ENCODE results near the gene GFOD1.

The GFOD1 gene

DNA sequence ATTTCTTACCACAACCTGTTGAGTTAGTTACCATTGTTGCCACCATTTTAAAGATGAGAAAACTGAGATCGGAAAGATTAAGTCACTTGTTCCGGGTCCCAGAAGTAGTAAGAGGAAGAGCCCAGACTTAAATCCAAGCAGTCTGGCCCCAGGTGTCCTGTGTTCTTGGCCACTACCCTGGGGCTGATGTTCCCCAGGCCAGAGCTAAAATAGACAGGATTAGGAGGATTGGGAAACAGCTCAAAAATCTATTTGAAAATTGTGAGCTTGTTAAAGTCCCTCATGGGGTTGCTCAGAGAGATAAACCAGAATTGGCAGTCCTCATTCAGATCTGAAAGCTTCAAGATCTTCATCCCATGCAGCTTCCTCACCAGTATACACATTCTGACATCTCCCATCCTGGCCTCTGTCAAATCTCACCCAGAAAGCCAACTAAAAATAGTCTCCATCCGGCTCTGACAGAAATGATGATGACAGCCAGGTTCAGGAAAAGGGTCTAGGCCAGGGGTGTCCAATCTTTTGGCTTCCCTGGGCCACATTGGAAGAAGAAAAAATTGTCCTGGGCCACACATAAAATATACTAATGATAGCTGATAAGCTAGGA lies 62.0 kb downstream of the GFOD1 start:
- DNase-seq (ENCODE audit: low spot score), result no peak

DNA sequence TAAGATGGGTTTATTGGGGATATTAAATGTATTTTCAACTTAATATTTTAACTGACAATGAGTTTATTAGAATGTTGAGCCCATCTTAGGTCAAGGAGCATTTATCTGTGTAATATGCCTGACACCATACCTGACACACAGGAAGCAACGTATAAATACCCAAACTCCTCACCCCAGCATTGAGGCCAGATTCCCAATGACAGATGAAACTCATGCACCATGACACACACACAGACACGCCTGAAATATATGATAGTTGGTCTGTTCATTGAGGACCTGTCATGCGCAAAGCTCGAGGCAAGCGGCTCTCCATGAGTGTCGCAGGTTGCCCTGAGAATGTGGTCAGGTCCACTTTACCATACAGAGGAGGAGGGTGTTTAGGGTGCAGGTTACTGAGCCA lies 64.1 kb downstream of the GFOD1 start:
- no peak for DNase-seq (ENCODE audit: low spot score)

DNA sequence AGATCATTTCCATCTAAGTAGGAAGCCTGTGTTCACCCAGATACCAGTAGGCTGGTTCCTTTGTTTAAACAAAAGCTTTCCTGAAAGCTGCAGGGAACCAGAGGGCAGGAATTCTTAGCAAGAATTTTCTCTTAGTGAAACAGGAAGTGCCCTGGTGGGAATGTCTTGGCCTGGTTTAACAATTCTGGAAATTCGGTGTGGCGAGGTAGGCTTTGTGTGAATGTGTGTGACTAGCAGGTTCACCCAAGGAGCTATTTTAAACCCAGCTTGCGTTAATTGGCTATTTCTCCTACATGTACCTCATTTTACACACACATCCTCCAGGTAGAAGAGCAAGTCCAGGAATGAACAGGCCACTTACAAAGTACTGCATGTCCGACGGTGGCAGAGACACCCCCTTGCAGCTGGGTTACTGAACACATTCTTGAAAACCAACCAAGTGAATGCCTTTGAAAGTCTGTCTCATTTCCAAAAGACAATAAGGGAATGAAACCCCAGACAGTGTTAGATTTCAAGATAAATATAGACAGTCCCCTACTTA lies 64.6 kb downstream of the GFOD1 start:
- DNase-seq (ENCODE audit: low spot score), result no peak

DNA sequence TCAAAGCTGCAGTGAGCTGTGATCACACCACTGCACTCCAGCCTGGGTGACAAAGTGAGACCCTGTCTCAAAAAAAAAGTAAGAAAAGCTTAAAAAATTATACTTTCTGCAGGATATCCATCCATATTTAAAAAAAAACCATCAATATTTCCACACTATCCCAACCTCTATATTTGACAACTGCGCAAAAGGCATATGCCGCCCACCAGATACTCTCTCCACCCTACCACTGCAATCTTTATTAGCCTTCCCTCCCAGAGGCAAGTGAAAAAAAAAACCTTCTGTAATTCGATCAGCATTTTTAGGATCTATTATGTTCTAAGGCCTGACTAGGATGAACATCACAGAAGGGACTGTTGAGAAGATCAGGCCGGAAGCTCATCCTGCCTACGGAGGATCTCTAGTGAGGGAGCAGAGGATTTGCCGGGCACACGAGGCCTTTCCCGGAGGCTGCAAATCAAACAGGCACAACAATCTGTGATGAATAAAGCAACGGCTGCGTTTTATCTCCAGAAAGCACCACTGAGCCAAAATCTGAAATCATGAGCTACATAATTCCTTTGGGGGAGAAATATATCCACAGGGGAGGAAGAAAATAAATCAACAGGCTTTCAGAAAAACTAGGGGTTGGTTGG lies 65.9 kb downstream of the GFOD1 start:
- no peak for DNase-seq (ENCODE audit: low spot score)

DNA sequence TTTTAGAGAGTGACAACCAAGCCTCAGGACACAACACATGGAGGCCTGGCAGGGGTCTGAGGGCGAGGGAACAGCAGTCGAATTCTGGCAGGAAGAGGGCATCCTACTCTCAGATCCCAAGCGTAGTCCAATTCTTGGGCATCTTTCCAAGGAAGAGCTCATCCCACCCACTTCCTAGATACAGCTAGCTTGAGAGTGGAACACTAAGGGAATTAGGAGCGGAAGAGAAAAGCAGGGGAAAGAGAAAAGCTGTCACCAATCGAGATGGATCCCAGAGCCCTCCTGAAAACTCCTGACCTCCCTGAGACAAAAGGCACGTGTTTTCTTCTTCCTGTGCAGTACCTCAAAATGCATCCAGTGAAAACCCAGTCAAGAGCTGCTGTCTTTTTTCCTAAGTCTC lies 67.1 kb downstream of the GFOD1 start:
- no peak for DNase-seq (ENCODE audit: low spot score)

DNA sequence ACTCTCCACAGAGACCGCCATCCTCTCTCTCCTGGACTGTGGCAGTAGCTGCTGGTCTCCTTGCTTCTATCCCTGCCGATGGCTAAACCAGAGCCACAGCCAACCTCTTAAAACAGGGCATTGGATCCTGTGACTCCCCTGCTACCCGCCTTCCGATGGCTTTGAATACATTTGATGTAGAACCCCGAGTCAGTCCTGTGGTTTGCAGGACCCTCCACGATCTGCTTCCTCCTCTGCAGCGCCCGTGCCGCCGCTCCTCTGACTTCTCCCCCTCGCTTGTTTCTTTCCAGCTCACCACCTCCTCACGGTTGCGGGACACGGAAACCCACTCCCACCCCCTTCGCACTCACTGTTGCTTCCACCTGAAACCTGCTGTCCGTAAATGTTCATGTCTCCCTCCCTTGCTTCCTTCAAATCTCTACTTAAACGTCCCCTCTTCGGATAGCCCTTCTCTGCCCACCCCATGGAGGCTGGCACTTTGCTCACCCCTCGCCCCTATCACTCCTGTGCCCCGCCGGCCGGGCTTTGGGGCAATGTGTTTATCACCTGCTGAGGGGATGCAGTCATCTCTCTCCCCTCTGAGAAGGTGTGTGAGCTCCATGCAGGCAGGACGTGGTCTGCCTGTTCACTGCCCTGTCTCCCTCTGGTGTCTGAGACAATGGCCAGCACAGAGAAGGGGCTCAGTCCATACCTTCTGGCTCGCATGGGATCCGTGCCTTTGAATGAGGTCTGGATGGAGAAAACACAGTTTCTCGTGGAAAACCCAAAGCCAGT lies 67.8 kb downstream of the GFOD1 start:
- DNase-seq (ENCODE audit: low spot score), result no peak

DNA sequence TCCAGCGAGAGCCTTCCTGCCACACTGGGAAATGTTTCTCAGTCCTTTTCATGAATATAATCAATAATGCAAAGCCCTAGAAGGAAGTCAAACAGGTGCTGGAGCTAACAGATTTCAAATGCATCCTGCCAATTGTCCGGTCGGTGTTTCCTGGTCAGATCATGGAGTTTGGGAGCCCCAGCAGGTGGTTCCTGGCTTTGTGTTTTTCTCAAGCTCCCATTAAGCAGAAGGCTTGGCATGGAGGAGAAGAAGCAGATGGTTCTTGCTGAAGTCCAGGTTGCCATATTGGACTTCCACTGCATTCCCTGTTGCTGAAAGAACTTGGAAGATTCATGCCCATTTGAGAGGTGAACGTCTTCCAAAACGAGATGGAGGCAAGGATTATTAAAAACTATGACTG lies 68.6 kb downstream of the GFOD1 start:
- DNase-seq (ENCODE audit: low spot score), result no peak

DNA sequence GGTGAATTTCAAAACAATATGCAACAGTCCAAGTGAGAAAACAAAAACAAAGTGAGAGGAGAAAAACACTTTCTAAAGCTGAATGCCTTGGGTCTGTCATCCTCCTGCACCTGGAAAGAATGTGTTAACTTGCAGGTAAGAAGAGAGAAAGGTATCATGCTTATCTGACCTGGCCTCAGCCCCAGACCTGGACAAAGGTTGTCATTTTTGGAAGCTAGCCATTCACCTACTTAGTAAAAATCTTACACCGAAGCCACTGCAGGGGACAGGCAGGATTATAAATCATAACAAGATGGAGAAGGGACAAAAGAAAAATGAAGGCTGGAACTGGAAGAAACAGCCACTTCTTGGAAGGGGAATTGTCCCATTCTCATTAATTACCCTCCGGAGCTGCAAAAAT lies 69.4 kb downstream of the GFOD1 start:
- no peak for DNase-seq (ENCODE audit: low spot score)

DNA sequence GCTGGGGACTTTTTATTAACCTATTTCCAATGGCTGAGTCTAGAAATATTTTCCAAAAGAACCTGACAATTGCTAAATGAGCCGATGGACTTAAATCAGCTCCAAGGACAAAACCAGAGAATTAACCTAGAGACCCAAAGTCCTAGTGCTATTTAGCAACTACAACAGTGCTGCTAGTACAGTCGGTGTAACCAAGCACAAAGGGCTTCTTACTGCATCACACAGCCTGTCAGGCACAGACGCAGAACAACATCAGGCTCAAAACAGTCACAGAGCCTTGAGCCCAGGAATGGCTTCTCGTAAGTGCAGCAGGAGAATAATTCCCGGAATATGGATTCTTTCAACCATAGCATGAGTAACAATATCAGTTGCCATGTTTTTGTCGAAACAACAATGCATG lies 70.0 kb downstream of the GFOD1 start:
- no peak for DNase-seq (ENCODE audit: low spot score)

DNA sequence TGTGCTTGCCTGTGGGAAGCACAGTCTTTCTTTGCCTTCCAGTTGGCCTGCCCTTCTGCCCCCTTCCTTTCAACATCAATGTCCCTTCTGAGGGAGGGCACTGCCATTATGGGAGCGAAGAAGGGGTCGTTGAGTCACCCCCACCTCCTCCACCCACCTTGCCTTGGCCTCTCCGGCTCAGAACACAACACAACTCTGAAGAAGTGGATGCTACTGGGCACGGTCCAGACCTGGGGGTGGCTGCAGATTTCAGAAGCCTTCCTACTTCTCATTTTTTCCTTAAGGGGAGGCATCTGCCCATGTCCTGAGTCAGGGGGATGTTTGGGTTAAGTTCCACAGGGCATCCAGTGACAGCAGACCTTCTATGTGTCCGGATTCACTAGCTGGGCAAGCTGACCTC lies 72.1 kb downstream of the GFOD1 start:
- no peak for DNase-seq (ENCODE audit: low spot score)

DNA sequence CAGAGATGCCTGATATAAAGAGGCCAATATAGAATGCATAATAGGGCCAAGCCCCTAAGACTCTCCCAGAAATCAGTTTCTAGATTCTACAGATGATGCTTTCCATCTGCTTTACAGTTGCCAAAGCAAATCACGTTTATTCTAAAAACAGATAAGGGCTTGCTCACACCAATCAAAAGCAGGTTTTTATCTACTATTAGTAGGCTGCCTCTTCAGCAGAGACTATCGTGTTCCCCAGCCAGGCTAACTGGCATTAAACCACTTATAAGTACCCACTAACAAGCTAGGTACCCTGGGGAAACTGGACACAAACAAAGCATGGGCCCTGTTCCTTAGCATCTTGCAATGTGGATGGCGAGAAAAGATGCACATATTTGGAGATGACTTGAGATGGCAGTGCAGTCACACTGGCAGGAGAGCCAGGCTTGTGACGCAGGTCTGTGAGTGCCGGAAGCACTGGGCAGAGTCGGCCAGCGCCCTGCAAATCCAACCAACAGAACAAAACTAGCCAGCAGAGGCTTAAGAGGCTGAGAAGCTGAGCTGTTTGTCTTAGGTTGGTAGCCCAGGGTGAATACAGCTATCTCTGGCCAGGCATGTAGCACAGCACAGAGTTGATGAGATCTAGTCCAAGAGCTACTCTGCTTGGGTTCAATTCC lies 73.4 kb downstream of the GFOD1 start:
- no peak for DNase-seq (ENCODE audit: low spot score)

DNA sequence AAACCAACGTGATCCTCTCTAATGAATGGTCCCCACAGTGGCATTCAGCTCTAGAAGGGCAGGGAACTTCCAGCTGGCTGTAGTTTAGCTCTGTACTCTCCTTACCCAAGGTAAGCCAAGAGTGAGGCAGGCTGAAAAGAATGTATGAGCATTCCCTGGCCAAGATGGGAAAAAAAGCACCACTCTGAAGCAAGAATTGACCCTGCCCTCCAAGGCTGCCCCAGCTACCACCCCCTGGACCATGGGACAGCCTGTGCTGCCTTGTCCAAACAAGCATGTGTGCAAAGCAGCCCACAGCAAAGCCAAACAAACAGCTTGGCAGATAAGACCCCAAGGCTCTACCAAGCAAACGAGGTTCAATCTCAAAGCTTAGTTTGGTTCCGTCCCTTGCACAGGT lies 73.9 kb downstream of the GFOD1 start:
- no peak for DNase-seq (ENCODE audit: low spot score)

DNA sequence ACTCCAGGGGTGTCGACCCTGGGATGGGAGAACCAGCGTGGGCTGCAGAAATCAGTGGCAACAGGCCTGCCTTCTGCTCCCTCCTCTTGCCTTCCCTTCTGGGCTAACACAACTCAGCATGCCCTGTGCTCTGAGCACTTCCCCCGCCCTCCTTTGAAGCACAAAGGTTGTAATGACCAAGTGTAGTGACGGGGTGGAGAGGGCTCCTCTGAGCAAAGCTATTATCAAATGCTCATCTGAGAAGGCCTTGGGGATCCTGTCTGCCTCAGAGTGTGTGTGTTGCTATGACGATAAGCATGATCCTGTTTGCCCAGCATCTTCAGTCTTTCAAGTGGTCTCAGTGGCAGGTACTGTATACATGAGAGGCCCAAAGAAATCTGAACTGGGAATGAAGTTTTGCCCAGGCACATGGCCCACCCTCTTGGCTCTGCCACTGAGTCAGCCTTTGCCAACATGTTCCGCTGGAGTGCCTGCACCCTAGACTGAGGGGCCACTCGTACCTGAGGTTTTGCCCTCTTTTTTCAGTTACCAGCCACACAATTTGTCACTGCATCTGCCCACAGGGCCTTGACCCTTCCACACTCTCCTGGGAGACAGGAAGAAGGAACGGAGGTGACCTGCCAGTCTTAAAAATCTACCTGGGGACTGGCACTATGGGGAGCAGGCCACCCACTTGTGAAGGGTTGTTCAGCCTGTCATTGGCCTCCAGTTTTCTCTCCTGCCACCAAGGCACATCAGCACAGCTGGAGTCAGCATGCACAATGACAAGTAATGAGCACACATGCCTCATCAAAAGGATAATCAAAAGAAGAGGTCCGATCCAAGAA lies 74.5 kb downstream of the GFOD1 start:
- no peak for DNase-seq (ENCODE audit: low spot score)

DNA sequence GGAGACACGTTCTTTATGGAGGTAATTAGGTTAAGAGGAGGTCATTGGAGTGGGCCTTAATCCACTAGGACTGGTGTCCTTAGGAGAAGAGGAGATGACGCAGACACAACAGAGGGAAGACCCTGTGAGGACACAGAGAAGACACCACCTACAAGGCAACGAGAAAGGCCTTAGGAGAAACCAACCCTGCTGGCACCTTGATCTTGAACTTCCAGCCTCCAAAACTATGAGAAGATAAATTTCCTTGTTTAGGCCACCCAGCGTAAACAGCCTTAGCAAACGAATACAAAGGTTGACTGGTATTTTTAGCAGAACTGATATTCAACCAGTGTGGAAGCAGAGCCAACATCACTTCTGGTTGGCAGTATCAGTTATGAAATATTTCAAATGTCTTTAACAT lies 75.2 kb downstream of the GFOD1 start:
- DNase-seq (ENCODE audit: low spot score), result no peak

DNA sequence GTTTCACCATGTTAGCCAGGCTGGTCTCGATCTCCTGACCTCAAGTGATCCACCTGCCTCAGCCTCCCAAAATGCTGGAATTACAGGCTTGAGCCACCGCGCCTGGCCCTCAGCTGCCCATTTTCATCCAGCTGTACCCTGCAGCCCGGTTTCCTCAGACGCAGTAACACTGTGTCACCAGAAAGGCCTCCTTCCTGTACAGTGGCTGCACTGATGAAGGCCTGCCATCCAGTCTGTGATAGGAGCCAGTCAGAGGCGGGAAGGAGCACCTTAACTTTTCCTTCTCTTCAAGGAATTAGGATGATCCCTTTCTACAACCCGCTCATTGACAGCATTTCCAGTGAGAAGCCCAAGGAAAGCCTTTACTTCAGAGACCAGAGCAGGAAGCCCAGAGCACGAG lies 75.9 kb downstream of the GFOD1 start:
- no peak for DNase-seq (ENCODE audit: low spot score)

DNA sequence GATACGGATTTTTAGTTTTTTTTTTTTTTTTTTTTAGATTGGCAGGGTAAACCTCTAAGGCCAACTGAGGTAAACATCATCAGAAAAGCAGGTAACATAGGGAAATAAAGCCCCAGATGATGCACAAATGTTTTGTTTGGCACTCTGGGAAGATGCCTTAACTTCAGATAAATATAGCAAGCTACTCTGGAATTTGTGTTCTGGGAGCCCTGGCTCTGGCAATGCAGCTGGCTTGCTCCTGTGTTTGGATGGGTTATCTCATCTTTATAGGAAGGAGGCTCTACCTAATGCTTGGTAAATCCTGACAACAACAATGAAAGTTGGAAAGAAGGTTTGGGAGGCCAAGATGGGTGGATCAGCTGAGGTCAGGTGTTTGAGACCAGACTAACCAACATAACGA lies 77.4 kb downstream of the GFOD1 start:
- DNase-seq (ENCODE audit: low spot score), result no peak

DNA sequence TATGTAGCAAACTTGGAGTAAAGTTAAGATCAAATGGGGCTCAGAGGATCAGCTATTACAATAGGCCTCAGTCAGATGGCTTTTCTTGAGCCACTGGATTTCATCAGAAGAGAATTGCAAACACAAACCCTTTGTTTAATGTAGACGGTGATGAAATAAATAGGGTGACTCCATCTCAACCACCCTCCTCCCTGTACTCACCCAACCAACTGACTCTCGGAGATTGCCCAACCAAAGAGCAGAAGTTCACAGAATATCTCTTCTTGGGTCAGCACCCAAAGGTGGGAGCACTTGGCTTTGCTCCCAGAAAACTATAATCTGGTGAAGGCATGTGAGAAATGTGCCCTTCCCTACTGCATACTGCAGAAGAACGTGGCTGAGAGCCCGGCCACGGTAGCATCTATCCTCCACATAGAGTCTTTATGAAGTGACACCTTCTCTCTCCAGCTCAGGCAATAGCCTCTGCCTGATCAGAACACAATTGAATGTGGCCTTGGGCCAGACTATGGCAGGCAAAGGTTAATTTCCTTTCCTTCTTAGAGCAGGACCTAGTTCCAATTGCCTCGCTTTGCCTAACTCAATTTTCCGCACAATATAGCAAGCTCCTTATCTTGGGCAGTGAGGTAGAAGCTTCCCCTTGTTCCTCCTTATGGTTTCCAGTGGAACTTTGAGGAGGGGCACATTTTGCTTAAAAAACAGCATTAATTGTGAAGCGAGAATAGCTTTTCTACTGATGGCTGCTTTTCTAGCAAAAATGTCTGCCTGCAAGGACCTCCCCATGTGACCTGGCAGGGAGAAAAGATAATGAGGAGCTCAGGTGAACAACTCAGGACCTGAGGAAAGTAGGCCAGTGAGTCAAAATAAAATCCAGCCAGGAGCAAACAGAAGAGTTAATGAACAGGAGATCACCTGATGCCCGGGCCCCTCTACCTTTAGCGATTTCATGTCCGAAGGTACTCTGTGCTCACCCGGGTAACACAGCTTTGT lies 79.4 kb downstream of the GFOD1 start:
- no peak for DNase-seq (ENCODE audit: low spot score)

DNA sequence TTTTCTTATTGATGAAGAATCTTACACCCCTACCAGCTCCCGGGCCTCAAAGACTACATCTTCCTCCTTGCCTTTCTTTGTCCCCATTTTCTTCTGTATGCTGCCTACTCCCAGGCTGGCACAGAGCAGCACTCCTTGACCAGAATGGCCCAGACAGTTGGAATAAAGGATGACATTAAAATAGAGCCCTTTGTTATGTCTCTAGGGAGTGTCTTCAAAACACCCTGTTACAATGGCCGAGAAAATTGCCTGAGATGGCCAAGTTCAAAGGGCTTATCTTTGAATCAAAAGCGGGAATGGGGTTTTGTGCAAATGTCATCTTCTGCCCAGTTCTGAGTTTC lies 80.1 kb downstream of the GFOD1 start:
- no peak for DNase-seq (ENCODE audit: low spot score)

DNA sequence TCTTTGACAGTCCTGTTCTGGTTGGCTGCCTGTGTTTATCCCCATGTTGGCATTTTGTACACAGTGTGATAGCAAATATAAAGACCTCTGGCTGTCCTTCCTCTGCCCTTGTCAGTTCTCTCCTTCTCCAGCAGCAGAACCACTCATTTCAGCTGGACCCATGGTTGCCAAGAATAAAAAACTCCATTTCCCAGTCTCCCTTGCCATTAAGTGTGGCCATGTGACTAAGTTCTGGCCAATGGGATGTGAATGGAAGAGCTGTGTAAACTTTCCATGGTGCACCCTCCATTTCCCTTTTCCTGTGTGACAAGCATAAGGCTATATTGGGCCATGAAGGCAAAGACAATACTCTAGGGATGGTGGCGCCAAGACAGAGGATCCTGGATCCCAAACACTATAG lies 80.6 kb downstream of the GFOD1 start:
- no peak for DNase-seq (ENCODE audit: low spot score)

DNA sequence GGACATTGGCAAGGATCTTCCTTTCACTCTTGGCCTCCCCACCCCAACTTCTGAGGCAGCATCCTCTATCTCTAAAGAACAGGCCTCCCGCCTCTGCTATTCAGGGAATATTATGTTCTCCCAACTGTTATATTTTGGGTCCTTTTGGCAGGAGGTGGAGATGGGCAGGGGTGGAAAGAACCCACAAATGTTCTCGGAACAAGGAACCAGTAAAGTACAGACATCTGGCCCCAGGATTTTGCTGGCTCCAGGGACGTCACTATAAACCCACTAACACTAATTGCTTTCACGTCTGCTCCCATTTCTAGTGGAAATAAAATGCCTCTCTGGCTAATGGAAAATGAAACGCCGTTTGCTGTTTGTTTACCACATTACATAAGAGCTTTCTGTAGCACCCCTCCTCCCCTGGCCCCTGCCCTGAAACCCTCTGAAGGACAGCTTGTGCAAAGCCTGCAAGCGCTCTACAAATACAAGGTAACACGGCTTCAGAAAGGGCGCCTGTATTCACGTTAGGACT lies 81.4 kb downstream of the GFOD1 start:
- DNase-seq (ENCODE audit: low spot score), result no peak

DNA sequence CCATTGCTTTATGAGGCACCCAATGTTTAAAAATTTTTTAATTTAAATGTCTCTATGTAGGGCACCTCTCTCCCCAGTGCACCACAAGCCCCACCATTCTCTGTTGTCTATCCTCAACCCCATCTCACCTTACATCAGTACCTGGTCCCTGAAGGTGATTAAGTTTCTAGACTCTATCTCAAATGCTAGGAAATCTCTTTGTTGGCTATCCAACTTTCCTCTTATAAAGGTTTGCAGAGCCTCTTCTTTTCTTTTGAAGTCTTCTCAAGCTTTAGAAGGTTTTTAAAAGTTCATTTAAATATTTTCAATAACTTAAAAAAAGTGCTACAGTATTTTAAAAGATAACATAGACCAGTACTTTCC lies 82.5 kb downstream of the GFOD1 start:
- DNase-seq (ENCODE audit: low spot score), result no peak
